ENCODE results near the gene RAB3D.

DNA sequence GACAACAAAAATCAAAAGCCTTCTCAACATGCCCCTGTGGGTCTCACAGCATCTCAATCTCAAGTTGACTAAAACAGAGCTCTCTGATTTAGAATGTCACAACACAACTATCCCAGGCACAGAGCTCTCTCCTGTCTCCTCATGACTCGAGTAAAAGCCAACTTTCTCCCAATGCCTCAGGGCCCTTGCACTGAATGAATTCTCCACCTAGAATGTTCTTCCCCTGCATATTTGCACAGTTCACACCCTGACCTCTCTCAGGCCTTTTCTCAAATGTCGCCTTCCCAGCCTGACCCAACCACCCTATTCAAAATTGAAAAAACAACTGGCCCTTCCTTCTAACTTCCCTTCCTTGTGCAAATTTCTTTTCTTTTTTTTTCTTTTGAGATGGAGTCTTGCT is 31.3 kb upstream of the RAB3D start:
- TF ChIP-seq CTCF (IDR thresholded peaks at IDR 0.05) (no peak), POLR2A (IDR thresholded peaks at IDR 0.05) (no peak)
